ENCODE measurements around the gene LRRC17.

Gene LRRC17

DNA sequence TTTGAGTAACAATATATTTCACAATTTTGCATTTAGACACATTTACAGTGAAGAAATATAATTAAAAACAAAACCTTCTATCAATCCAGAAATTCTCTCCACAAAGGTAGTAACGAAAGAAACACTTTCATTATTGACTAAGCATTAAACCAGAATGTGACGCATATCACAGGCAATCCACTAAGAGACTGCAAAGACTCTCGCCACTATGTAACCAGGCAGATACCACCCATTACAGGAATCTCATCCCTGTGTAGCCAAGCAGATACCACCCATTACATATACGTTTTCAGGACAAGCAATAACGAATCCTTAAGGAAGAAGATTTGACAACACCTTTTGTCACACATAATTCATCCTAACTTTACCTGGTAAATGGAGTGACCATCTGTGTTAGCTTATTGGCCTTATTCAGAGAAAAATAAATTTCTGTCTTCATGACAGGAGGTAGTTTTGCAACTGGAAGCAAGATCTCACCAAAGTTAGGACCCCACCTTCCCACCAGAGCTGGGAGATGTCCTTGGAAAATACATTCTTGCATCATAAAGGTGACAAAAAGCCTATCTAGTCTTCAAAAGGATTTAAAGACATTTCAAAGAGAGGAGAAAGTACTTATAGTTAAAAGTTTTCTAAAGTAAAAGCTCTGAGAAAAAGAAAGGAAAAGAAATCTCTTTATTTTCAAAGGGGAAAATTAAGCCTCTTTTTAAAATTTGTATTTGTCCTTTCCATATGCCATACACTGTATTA, 30.8 kb downstream of the LRRC17 start:
- Histone ChIP-seq H3K4me1 (ENCODE audit: insufficient read depth, low read length, severe bottlenecking) (no peaks in the 10 kb centered on the region), H3K79me2 (ENCODE audit: insufficient read depth, low read length) (no peaks in the 10 kb centered on the region), H3K4me2 (ENCODE audit: low read length) (no peak overlapping the region), H3K4me3 (ENCODE audit: low read depth, low read length, poor library complexity, severe bottlenecking) (no peak overlapping the region), H3K27ac (ENCODE audit: low read depth, low read length, poor library complexity, severe bottlenecking) (no peak overlapping the region), H4K20me1 (ENCODE audit: insufficient read depth, low read length) (no peaks in the 10 kb centered on the region), H3K9me2 (ENCODE audit: low read depth, low read length) (no peaks in the 10 kb centered on the region), H3K9me3 (ENCODE audit: low read length) (no peaks in the 10 kb centered on the region), H3F3A (ENCODE audit: insufficient read depth, low read length) (no peaks in the 10 kb centered on the region), H3K27me3 (ENCODE audit: insufficient read depth, low read length) (no peaks in the 10 kb centered on the region), H3K9ac (ENCODE audit: low read length) (no peak overlapping the region), H3K36me3 (ENCODE audit: insufficient read depth, low read length) (no peaks in the 10 kb centered on the region), H2AFZ (ENCODE audit: low read length) (no peak overlapping the region)
- TF ChIP-seq CTCF (IDR thresholded peaks at IDR 0.05; ENCODE audit: low read length), result no peak
- TF ChIP-seq EZH2 (IDR thresholded peaks at IDR 0.05; ENCODE audit: borderline replicate concordance, low read length), result no peak

GRCh38 chr7:102944241-102944640, 31.4 kb downstream of the LRRC17 start:
- H2AFZ ChIP-seq (ENCODE audit: low read length), result no peak overlapping the region
- no peaks in the 10 kb centered on the region for H3K79me2 ChIP-seq (ENCODE audit: insufficient read depth, low read length)
- no peak overlapping the region for H3K9ac ChIP-seq (ENCODE audit: low read length)
- TF ChIP-seq EZH2 (IDR thresholded peaks at IDR 0.05; ENCODE audit: borderline replicate concordance, low read length) (no peak), CTCF (IDR thresholded peaks at IDR 0.05; ENCODE audit: low read length) (no peak)
- no peak overlapping the region for H3K4me2 ChIP-seq (ENCODE audit: low read length)
- no peak overlapping the region for H3K27ac ChIP-seq (ENCODE audit: low read depth, low read length, poor library complexity, severe bottlenecking)
- H3K27me3 ChIP-seq (ENCODE audit: insufficient read depth, low read length), result no peaks in the 10 kb centered on the region
- no peaks in the 10 kb centered on the region for H3K4me1 ChIP-seq (ENCODE audit: insufficient read depth, low read length, severe bottlenecking)
- H3K9me3 ChIP-seq (ENCODE audit: low read length), result no peaks in the 10 kb centered on the region
- no peaks in the 10 kb centered on the region for H4K20me1 ChIP-seq (ENCODE audit: insufficient read depth, low read length)
- H3K9me2 ChIP-seq (ENCODE audit: low read depth, low read length), result no peaks in the 10 kb centered on the region
- no peaks in the 10 kb centered on the region for H3F3A ChIP-seq (ENCODE audit: insufficient read depth, low read length)
- no peaks in the 10 kb centered on the region for H3K36me3 ChIP-seq (ENCODE audit: insufficient read depth, low read length)
- no peak overlapping the region for H3K4me3 ChIP-seq (ENCODE audit: low read depth, low read length, poor library complexity, severe bottlenecking)

GRCh38 chr7:102951839-102952238, 39.0 kb downstream of the LRRC17 start:
- TF ChIP-seq CTCF (IDR thresholded peaks at IDR 0.05; ENCODE audit: low read length) (no peak), EZH2 (IDR thresholded peaks at IDR 0.05; ENCODE audit: borderline replicate concordance, low read length) (no peak)
- H4K20me1 ChIP-seq (ENCODE audit: insufficient read depth, low read length), result no peaks in the 10 kb centered on the region
- H3K27me3 ChIP-seq (ENCODE audit: insufficient read depth, low read length), result no peaks in the 10 kb centered on the region; the same call in 1 of the 2 replicates
- no peaks in the 10 kb centered on the region for H3K36me3 ChIP-seq (ENCODE audit: insufficient read depth, low read length)
- no peak overlapping the region for H3K27ac ChIP-seq (ENCODE audit: low read depth, low read length, poor library complexity, severe bottlenecking)
- H3K79me2 ChIP-seq (ENCODE audit: insufficient read depth, low read length), result no peaks in the 10 kb centered on the region
- no peak overlapping the region for H3K4me3 ChIP-seq (ENCODE audit: low read depth, low read length, poor library complexity, severe bottlenecking)
- H3K9me2 ChIP-seq (ENCODE audit: low read depth, low read length), result no peaks in the 10 kb centered on the region
- no peak overlapping the region for H2AFZ ChIP-seq (ENCODE audit: low read length)
- no peak overlapping the region for H3K9ac ChIP-seq (ENCODE audit: low read length)
- no peak overlapping the region for H3K4me2 ChIP-seq (ENCODE audit: low read length)
- no peaks in the 10 kb centered on the region for H3F3A ChIP-seq (ENCODE audit: insufficient read depth, low read length)
- no peaks in the 10 kb centered on the region for H3K4me1 ChIP-seq (ENCODE audit: insufficient read depth, low read length, severe bottlenecking)
- H3K9me3 ChIP-seq (ENCODE audit: low read length), result no peaks in the 10 kb centered on the region
